GM23248 (cell line): Measurements from ENCODE around the gene FAM163B. TPM values are rescaled to one million over a fixed set of nuclear protein-coding genes. Genes with fewer than 3 reads are reported as not detected.

Experiments
- DNase-seq: peaks from one replicate; pipeline ENCODE4 v3.0.0-alpha.2; 2015
- H2AFZ ChIP-seq: fragments of 200-600 bp; sonication (generic); 2 replicates; pipeline ENCODE4 v1.6.1; 2016; ENCODE audit warnings: antibody characterized with exemption
- H3F3A ChIP-seq: fragments of 200-600 bp; sonication (generic); 2 replicates; pipeline ENCODE4 v1.6.1; 2016; ENCODE audit warnings: mild to moderate bottlenecking, antibody characterized with exemption, mixed run types; ENCODE audit not compliant: insufficient read depth
- H3K27ac ChIP-seq: fragments of 200-600 bp; sonication (generic); 2 replicates; pipeline ENCODE4 v1.5.1; 2016; ENCODE audit warnings: mild to moderate bottlenecking
- H3K27me3 ChIP-seq: fragments of 200-600 bp; sonication (generic); replicated peaks from 2 replicates; pipeline ENCODE4 v1.6.1; 2016; ENCODE audit warnings: mild to moderate bottlenecking; ENCODE audit not compliant: insufficient read depth
- H3K36me3 ChIP-seq: fragments of 200-600 bp; sonication (generic); 2 replicates; pipeline ENCODE4 v1.6.1; 2016; ENCODE audit warnings: low read depth, mild to moderate bottlenecking
- H3K4me1 ChIP-seq: fragments of 200-600 bp; sonication (generic); 2 replicates; pipeline ENCODE4 v1.6.1; 2016; ENCODE audit warnings: mild to moderate bottlenecking; ENCODE audit not compliant: insufficient read depth
- H3K4me2 ChIP-seq: fragments of 200-600 bp; sonication (generic); one replicate; pipeline ENCODE4 v1.6.1; 2016; ENCODE audit warnings: mild to moderate bottlenecking; ENCODE audit not compliant: unreplicated experiment
- H3K4me3 ChIP-seq: fragments of 200-600 bp; sonication (generic); 2 replicates; pipeline ENCODE4 v1.5.1; 2016; ENCODE audit warnings: mild to moderate bottlenecking
- H3K79me2 ChIP-seq: fragments of 200-600 bp; sonication (generic); 2 replicates; pipeline ENCODE4 v1.6.1; 2016; ENCODE audit warnings: mild to moderate bottlenecking; ENCODE audit not compliant: insufficient read depth
- H3K9ac ChIP-seq: fragments of 200-600 bp; sonication (generic); 2 replicates; pipeline ENCODE4 v1.6.1; 2016; ENCODE audit warnings: mild to moderate bottlenecking
- H3K9me2 ChIP-seq: fragments of 200-600 bp; sonication (generic); 2 replicates; pipeline ENCODE4 v1.6.1; 2016; ENCODE audit warnings: mixed run types, mild to moderate bottlenecking, moderate library complexity; ENCODE audit not compliant: insufficient read depth
- H3K9me3 ChIP-seq: fragments of 200-600 bp; sonication (generic); one replicate; pipeline ENCODE4 v1.6.1; 2017; ENCODE audit warnings: low read depth
- H4K20me1 ChIP-seq: fragments of 200-600 bp; sonication (generic); 2 replicates; pipeline ENCODE4 v1.6.0; 2016; ENCODE audit not compliant: insufficient read depth
- EZH2 ChIP-seq: fragments of 200-600 bp; sonication (generic); IDR thresholded peaks from 2 replicates; pipeline ENCODE4 v1.6.1; 2018; ENCODE audit warnings: antibody characterized with exemption, mild to moderate bottlenecking; ENCODE audit not compliant: insufficient read depth, poor library complexity, severe bottlenecking
- EZH2phosphoT487 ChIP-seq: fragments of 200-600 bp; sonication (generic); IDR thresholded peaks from 2 replicates; pipeline ENCODE4 v1.6.1; 2018; ENCODE audit warnings: antibody characterized with exemption, moderate library complexity, mild to moderate bottlenecking, low read depth; ENCODE audit not compliant: insufficient read depth
- WGBS, 2 experiments: methylation state at CpG; one replicate each; pipeline ENCODE4 v1.1.6; 2015 to 2017; ENCODE audit warnings: low lambda C conversion rate in 2 of 2, low coverage in 1 of 2; ENCODE audit errors: missing lambda C conversion rate in 2 of 2; 5-methylcytosine and 5-hydroxymethylcytosine counted together
- in situ Hi-C: fragments of 300-500 bp; cut with MboI; formaldehyde crosslinking; loops from 2 replicates; pipeline ENCODE4 v1.15.0; 2020
- polyA plus RNA-seq: library from polyadenylated mRNA; unstranded; fragments of >200 nt; fragmentation: Nextera tagmentation; extraction: Ambion mirVana; gene quantifications from 2 replicates; pipeline ENCODE4 v1.2.1, GENCODE V29; 2016
- total RNA-seq: library from RNA; depleted of rRNA; stranded (reverse); fragments of >200 nt; shearing (Covaris generic); gene quantifications from 2 replicates; pipeline ENCODE4 v1.2.3, GENCODE V29; 2014

The FAM163B gene
- total and polyA plus RNA-seq, 2 experiments from 2014 or later: not detected

DNA sequence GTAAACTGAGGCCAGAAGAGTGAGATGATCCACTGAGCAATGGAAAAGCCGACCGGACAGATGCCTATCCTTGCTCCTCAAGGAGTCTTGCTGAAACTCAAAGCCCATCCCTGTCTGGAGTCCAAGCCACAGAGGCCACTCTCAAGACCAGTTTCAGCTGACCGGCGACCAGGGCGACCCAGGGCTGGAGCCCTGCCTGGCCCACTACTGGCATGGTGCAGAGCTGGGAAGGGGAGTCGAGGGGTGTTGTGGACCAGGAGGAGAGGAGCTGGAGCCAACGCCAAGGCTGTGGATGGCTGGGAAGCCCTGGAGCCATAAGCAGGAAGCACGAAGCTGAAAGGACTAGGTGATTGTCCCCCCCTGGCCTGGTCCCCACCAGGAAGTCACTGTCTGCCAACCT lies 22.1 kb downstream of the FAM163B start:
- no peak for DNase-seq
- TF ChIP-seq EZH2phosphoT487: no peak
- no peak overlapping the region for H3K27ac ChIP-seq
- in situ Hi-C loops: no loop called here
- H3K79me2 ChIP-seq: no peaks in the 10 kb centered on the region
- H3K4me1 ChIP-seq: no peaks in the 10 kb centered on the region
- H3K4me2 ChIP-seq: no peak overlapping the region
- H4K20me1 ChIP-seq: no peaks in the 10 kb centered on the region
- no peaks in the 10 kb centered on the region for H3F3A ChIP-seq
- H3K36me3 ChIP-seq: no peaks in the 10 kb centered on the region
- WGBS, 2 experiments: 59 to 61% methylated on average over 8 of the region's 8 CpGs
- no peak overlapping the region for H2AFZ ChIP-seq
- H3K9ac ChIP-seq: no peak overlapping the region
- H3K9me3 ChIP-seq: no peaks in the 10 kb centered on the region
- H3K27me3 ChIP-seq: peaks cover 49% of the 10 kb centered on the region
- H3K4me3 ChIP-seq: no peak overlapping the region
- no peaks in the 10 kb centered on the region for H3K9me2 ChIP-seq

DNA sequence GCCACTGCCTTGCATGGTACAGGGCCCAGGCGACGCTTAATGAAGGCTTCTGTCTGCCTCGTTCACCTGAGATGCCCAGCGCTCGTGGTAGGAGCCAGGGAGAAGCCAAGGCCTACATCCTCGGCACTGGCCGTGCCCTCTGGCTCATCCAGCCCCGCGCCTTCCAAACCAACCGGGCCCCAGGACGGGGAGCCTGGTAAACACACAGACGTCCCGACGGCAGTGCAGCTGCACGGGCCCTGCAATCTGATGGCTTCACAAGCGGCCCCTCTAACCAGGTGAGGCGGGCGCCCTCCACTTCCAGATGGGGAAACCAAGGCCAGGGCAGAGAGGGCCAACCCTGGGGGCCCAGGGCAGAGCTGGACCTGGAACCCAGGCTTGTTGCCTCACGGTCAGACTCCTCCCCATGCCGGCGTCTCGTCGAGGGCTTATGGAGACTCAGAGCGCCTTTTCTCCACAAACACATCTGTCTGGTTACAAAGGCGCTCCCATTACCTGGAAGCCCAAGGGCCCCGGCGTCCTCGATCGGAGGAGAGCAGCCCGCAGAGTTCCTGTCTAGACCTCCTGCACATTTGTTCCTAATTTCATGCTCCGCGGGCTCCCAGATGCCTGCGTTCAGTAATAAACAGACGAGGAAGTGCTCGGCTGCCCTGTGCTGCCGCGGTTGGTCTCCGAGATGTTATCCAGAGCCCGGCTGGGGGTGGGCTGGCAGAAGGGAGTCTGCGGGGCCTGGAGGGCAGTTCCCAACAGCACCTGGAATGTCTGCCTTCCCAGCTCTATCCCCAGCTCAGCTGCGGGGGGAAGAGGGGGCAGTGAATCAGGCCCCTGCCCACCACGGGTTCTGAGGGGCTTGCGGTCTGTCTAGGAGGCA lies 23.5 kb downstream of the FAM163B start:
- in situ Hi-C loops: no loop called here
- H3K4me1 ChIP-seq: no peaks in the 10 kb centered on the region

DNA sequence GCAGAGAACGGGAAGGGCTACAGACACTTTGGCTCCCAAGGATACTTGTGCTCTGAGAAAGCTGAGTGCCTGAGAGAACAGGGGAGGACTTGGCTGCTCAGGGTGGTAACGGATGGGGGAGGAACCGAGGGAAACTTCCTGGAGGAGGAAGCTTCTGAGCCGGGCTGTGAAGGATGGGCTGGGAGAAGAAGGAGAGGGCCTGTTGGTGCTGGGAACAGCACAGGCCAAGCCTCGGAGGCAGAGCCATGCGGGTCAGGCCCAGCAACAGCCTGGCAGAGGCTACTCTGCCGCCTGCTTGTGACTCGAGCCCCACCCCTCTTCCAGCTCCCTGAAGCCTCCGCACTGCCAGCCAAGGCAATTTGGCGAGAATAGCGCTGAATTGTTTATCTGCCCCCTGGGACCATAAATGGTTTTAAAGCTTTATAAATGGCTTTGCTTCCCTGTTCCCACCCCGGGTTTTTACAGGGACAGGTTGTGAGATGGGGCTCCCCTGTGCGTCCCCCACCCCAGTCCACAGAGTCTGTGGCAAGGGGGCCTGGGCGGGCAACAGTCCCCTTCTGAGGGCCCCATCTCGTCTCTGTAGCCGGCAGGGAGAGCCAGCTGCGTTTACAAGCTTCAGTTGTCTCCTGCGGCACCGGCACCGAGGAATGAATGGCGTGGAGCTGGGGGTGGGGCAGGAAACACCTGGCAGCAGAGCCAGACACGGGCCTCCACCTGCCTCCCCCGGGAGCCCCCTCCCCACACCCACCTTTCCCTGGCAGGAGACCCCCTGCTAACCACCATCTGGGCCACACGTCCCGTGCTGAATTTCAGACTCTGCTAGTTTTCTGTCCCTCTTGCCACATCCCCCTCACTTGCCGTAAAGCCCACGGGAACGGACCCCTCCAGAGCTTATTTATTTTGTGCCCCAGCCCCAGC lies 24.4 kb downstream of the FAM163B start:
- Histone ChIP-seq H3K4me2 (no peak overlapping the region), H3K36me3 (no peaks in the 10 kb centered on the region), H3F3A (no peaks in the 10 kb centered on the region), H3K79me2 (no peaks in the 10 kb centered on the region), H3K27ac (no peak overlapping the region), H4K20me1 (no peaks in the 10 kb centered on the region), H3K9ac (no peak overlapping the region), H3K9me2 (no peaks in the 10 kb centered on the region), H3K27me3 (peaks cover 64% of the 10 kb centered on the region), H3K4me1 (no peaks in the 10 kb centered on the region), H3K4me3 (no peak overlapping the region), H3K9me3 (no peaks in the 10 kb centered on the region), H2AFZ (no peak overlapping the region)
- TF ChIP-seq EZH2phosphoT487: no peak
- TF ChIP-seq EZH2: no peak
- in situ Hi-C loops: no loop called here
- 3 to 4% methylated on average over 27 to 28 of the region's 28 CpGs for WGBS, 2 experiments
- DNase-seq: peak; percentile 42

More for the DNA sequence above, 23.5 kb downstream of the FAM163B start:
- H3F3A ChIP-seq: no peaks in the 10 kb centered on the region
- 22 to 23% methylated on average over 43 of the region's 43 CpGs for WGBS, 2 experiments
- no peaks in the 10 kb centered on the region for H3K36me3 ChIP-seq
- no peak overlapping the region for H3K4me2 ChIP-seq
- no peaks in the 10 kb centered on the region for H3K79me2 ChIP-seq
- no peak overlapping the region for H2AFZ ChIP-seq
- H3K27ac ChIP-seq: no peak overlapping the region
- no peak overlapping the region for H3K9ac ChIP-seq
- DNase-seq: no peak
- H4K20me1 ChIP-seq: no peaks in the 10 kb centered on the region
- H3K4me3 ChIP-seq: no peak overlapping the region
- peaks cover 62% of the 10 kb centered on the region for H3K27me3 ChIP-seq
- no peaks in the 10 kb centered on the region for H3K9me2 ChIP-seq
- no peaks in the 10 kb centered on the region for H3K9me3 ChIP-seq
- no peak for TF ChIP-seq EZH2phosphoT487
- no peak for TF ChIP-seq EZH2

GRCh38 chr9:133584167-133584558 lies 25.0 kb downstream of the FAM163B start:
- no peaks in the 10 kb centered on the region for H4K20me1 ChIP-seq
- no peaks in the 10 kb centered on the region for H3K79me2 ChIP-seq
- H3K9me2 ChIP-seq: no peaks in the 10 kb centered on the region
- no peaks in the 10 kb centered on the region for H3K9me3 ChIP-seq
- DNase-seq: no peak
- TF ChIP-seq EZH2 (no peak), EZH2phosphoT487 (no peak)
- in situ Hi-C loops: no loop called here
- H3F3A ChIP-seq: no peaks in the 10 kb centered on the region
- H3K9ac ChIP-seq: no peak overlapping the region
- no peak overlapping the region for H3K4me3 ChIP-seq
- H3K4me1 ChIP-seq: no peaks in the 10 kb centered on the region
- H3K27ac ChIP-seq: no peak overlapping the region
- no peak overlapping the region for H2AFZ ChIP-seq
- H3K4me2 ChIP-seq: no peak overlapping the region
- peaks cover 64% of the 10 kb centered on the region for H3K27me3 ChIP-seq
- WGBS, 2 experiments: 60 to 64% methylated on average over 5 of the region's 5 CpGs
- H3K36me3 ChIP-seq: no peaks in the 10 kb centered on the region
